OCI-M2 (cell line): ENCODE data around the gene LRRIQ1.

Source experiments
- DNase-seq: peaks from one replicate; lab custom pipeline; 2025; ENCODE audit not compliant: unreplicated experiment; lab: John Stamatoyannopoulos, UW

The LRRIQ1 gene

DNA sequence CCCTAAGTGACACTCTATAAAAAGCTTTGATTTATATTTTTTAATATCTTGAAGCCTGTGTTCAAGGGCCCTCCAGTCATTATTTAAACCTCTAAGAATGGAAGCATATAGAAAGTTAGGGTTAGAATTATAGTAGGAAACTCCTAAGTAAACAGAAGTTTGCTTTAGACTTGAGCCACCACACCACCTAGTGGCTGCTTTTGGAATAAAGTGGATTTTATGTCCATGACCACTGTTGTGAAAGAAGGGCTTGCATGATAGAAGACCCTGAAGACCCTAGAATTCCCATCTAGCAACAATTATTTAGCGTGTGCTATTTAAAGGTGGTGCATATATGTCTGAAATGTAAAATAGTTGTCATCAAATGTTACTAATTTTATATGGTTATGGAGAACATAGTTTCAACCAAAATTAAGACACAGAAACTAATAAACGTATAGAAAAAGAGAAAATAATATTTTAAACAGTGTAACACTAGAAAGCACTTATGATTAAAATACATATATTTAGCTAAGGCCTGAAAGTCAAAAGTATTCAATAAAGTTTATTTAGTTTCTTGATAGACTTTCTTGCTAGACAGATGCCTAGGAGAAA lies 21.3 kb downstream of the LRRIQ1 start:
- peak; percentile 22 for DNase-seq

DNA sequence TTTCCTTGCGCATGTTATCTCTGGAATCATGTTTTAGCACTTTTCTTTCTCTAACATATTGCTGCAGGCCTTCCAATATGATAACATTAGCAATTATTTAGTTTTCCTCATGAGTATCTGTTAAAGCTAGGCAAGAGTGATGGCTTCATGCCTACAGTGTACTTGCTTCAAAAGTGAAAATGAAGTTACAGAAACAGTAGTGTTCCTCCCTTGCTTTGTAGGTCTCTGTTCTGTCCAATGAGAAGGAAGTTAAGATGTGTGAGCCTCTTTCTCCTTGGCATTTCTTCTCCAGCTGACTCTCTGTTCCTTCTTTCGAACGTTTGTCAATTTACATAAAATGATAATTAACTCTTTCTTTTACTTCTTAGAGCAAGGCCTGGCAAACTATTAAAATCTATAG lies 22.2 kb downstream of the LRRIQ1 start:
- DNase-seq = no peak

DNA sequence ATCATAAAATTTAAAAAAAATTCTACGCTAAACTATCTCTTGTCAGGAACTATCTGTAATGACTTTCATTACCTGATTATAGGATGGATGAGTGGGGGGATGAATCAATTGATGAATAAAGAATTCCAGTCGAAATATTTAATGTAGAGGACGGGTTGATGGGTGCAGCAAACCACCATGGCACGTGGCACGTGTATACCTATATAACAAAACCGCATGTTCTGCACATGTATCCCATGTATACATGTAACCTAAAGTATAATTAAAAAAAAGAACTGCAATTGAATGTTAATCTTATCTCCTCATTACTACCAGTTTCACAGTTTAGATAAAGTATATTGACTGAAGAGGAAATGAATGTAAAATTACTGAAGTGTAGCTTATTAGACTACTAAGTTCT lies 23.4 kb downstream of the LRRIQ1 start:
- DNase-seq = no peak

- DNase-seq = no peak
Observed at GRCh38 chr12:85060916-85061315, 24.8 kb downstream of the LRRIQ1 start.

DNA sequence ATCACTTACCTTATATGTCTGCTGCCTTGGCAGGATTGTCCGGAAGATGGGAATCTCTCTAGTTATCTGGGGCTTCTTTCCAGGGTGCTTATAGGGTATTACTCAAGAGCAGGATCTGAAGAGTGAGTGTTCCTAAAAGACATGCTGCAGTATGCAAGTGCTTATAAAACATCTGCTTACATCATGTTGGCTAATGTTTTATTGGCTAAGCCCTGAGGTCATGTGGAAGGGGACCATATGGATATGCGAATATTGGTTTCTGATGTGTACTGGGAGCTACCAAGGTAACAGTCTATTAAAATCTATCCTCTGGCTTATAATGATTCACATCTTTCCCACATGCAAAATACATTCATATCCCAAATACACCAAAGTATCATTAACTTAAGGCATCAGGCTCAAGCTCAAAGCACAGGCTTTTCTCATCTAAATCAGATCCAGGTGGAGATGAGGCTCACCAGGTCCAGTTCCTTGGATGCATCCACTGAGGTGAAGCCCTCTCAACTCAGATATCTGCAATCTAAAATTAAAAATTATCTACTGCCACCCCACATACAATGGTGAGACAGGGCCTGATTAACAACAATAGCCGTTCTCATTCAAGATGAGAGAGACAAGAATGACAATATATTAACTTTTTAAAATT lies 29.8 kb downstream of the LRRIQ1 start:
- DNase-seq = no peak

- no peak for DNase-seq
Observed at GRCh38 chr12:85072826-85073225, 36.7 kb downstream of the LRRIQ1 start.

DNA sequence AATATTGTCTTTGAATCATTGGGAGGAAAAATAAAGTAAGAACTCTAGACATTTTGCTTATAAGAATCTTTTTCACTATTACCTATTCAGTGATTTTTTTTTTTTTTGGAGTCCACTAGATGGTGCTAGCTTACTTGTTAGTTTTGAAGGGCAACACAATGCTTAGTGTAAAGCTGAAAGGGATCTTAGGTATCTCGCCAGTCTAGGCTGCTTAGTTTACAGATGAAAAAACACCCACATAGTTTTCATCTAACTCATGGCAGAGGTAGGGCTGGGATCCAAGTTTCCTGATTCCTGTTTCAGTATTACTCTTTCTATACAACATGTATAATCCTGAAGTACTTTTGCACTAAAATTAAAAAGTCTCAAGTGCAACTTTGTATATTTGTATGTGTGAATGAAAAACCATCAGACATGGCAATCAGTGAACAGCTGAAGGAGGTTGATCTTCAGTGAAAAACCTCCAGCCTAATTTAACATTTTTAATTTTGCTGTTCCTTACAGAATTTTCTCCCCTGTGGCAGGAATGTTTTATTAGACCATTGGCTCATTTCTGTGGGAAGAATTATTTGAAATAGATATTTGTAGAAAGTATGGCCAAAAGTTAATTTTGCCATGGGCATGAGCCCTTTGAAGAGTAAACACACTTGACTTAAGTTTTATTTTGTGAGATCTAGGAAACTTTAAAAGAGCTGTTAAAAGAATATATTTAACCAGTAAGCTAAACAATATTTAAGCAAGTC lies 40.7 kb downstream of the LRRIQ1 start:
- no peak for DNase-seq

DNA sequence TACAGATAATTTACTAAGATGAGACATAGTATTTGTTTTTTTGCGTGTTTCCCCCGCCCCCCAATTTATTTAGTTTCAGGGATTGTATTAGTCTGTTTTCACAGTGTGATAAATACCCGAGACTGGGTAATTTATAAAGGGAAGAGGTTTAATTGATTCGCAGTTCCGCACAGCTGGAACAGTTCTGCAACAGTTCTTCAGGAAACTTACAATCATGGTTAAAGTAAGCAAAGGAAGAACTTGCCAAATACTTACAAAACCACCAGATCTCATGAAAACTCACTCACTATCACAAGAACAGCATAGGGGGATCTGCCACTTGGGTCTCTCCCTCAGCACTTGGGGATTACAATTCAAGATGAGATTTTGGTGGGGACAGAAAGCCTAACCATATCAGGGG lies 48.9 kb downstream of the LRRIQ1 start:
- DNase-seq = no peak

- DNase-seq = no peak
Observed at GRCh38 chr12:85089792-85090191, 53.6 kb downstream of the LRRIQ1 start.

DNA sequence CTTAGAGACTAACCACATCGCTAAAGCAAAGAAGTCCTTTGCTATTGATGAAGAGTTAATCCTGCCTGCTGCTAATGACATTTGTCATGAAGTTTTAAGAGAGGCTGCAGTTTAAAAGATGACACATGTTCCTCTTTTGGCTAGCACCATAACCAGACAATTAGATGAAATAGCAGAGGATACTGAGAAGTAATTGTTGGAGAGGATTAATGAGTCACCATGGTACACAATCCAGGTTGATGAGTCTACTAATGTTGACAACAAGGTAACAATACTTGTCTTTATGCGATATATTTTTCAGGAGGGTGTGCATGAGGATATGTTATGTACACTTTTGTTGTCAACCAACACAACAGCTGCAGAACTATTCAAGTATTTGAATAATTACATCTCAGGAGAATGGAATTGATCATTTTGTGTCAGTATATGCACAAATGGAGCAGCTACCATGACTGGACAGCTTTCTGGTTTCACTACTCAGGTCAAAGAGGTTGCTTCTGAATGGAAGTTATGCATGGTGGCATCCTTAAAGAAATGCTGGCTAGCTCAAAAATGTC lies 56.7 kb downstream of the LRRIQ1 start:
- DNase-seq = no peak

GRCh38 chr12:85095501-85095900 lies 59.4 kb downstream of the LRRIQ1 start:
- DNase-seq = no peak

DNA sequence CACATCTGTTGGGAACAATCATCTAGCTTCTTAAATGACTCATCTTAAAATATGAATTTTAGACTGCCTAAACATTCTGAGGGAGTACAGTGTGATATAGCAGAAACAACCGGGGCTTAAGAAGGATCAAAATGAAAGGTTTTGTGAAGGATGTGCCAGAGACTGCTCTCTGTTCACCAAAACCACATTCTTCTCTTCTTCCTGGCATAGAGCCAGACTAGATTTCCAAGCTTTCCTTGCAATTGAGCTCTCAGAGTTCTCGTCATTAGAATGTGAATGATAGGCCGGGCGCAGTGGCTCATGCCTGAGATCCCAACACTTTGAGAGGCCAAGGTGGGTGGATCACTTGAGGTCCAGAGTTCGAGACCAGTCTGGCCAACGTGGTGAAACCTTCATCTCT lies 94.5 kb downstream of the LRRIQ1 start:
- no peak for DNase-seq

DNA sequence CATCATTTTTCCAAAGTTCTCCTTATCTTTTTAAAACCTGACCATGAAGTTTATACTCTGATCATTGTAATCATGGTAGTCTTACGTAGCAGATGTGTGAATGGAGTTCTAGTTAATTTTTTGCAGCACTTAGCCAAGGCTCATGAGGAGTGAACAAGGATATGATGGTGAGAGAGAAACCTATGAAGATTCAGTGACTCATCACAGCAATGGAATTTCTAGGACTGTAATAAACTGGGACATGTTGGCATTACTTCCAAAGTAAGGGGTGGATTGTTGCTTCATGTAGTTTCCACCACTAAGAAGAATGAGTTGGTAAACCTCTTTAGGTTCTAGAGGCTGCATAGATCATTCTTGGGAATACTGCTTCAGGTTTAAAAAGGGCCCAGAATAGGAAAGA lies 102.7 kb downstream of the LRRIQ1 start:
- no peak for DNase-seq

GRCh38 chr12:85147331-85147730 lies 111.2 kb downstream of the LRRIQ1 start:
- DNase-seq = no peak

DNA sequence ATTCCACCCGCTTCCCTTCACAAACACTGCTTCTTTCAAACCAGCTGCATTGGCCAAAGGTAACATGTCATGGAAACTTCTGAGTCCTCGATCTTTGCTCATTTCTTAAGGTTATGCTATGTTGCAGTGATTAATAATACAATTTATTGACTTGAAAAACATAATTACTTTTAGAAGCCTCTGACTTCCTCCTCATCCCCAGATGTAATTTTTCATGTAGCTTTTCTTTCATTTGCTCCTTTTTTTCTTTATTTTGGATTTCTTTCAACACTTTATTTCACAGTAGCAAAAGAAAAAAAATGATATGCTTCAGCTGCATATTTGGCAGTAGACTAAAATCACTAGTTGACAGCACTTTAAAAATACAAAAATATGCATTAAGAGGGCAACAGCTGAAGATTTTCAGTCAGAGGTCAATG lies 116.2 kb downstream of the LRRIQ1 start:
- DNase-seq = no peak

DNA sequence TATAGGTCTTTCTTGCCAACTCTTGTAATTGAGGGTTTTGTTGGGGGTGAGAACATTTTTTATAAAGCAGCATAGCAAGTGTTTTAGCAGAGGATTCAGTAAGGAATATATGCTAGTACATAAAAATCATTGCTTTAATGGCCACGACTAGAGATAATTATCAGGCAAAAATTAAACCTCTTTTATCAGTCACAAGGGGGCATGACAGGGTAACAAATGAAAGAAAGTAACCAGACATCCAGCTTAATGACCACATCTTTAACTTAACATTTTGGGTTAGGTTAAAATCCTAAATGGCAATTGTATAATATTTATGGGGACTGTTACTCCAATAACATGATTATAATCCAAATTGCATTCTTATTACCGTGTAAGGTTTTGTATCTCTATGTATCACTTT lies 119.6 kb downstream of the LRRIQ1 start:
- DNase-seq = no peak

DNA sequence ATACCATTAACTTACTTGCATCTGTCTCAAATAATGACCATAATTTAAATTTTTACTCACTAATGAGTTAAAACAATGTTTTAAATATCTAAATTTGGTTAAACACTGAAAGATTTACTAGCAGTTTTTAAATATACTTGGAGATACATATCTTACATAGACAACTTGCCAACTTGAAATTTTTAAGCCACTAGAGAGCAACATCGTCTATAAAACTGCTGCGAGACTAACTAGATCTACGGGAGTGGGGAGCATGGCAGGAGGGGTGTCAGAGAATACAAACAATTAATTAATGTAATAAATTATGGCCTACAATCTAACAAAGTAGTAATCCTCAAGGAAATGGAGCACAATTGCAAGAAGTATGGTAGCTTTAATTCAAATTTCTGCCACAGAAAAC lies 120.4 kb downstream of the LRRIQ1 start:
- peak; percentile 23 for DNase-seq

GRCh38 chr12:85157035-85157603 lies 121.0 kb downstream of the LRRIQ1 start:
- no peak for DNase-seq

DNA sequence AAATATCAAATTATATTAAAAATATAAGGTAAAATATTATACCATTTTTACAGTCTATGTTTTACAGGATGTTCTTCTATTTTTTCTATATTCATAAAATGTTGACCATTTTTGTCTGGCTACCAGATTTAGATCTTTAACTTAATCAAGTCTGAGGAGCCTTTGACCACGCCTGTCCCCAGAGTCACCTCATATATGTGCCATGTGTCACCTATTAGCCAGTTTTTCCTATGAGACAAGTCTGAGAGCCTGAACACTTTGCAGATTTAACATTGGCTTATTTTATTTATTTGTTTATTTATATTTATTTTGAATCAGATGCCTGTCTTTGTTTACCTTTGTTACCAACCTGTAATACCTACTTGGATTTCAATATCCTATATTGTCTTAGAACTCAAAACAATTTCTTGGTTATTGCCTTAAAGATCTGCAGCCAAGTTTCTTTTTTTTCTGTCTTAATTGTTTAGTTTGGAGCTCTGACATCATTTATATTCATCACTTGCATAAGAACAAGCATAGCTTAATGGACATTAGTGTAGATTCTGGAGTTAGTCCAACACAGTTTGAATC lies 127.7 kb downstream of the LRRIQ1 start:
- DNase-seq = no peak

DNA sequence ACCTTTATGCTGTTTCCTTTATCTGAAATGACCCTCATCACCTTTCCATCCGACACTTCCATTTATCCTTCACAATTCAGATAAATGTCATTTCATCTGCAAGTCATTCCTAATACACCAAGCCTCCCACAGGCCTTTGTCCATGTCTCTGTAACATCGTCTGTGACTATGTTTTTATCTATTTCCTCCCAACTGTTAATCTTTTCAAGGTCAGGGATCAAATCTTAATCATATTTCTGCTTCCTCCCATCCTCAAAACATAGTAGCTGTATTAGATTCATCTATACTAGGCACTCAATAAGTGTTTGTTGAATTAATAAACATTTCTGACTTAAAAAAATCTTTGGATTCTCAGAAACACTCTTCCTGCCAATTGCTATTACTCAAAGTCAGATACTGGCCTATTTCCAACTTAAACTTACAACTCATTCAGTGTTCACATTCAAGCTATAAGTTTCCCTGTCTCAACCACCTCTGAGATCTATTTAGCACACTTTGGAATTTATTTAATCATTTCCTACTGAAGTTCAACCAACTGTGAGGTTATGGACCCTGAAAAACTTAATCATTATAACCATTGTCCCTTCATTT lies 143.6 kb downstream of the LRRIQ1 start:
- DNase-seq = no peak

DNA sequence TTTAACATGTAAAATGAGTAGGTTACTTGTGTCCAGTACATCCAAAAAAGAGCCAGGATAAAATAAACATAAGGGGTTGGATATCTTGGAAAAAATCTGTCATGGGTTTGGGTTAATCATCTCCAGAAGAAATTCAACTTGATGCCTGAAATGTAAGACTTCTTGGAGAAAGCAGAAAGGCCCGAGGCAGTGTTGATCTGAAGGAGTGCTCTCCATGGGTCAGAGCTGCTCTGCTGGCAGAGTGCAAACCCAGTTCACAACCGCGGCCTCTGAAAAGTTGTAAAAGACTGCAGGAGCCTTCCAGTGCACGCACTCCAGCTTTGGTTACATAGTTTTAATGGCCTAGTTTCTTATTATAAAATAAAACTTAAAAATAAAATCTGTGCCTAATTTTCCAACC lies 146.5 kb downstream of the LRRIQ1 start:
- DNase-seq = no peak
